Measurements from ENCODE around the gene DOCK4.

- TF ChIP-seq CTCF (IDR thresholded peaks at IDR 0.05) (no peak), POLR2AphosphoS5 (IDR thresholded peaks at IDR 0.05) (no peak), POLR2A (IDR thresholded peaks at IDR 0.05) (no peak)
Measured at GRCh38 chr7:111678281-111678680, 527.9 kb downstream of the DOCK4 start.
